ENCODE measurements around the gene HYDIN. TPM values are rescaled to one million over a fixed set of nuclear protein-coding genes. Genes with fewer than 3 reads are reported as not detected.

The HYDIN gene
- total RNA-seq, 1 experiment from 2014 or later, result 0.35 TPM

GRCh38 chr16:70808371-70808770, 422.2 kb downstream of the HYDIN start:
- CTCF ChIA-PET, result interaction anchor here (0.6 to 0.9 kb wide), 3 partner anchors 26 to 549 kb away, joined by 3 read pairs; no protein-coding TSS in a partner anchor
- Mint-ChIP-seq H3K4me1 (ENCODE audit: insufficient read depth, unreplicated experiment) (peaks cover 17% of the 10 kb centered on the region), H3K36me3 (ENCODE audit: insufficient read depth, unreplicated experiment) (no peaks in the 10 kb centered on the region), H3K27ac (ENCODE audit: low read depth, unreplicated experiment) (no peak overlapping the region), H3K9me3 (ENCODE audit: unreplicated experiment) (no peaks in the 10 kb centered on the region), H3K27me3 (ENCODE audit: insufficient read depth, unreplicated experiment) (no peaks in the 10 kb centered on the region), H3K4me3 (ENCODE audit: unreplicated experiment) (no peak overlapping the region)
- no TSS peak for BruUV-seq (replicated peaks)
- POLR2A ChIA-PET, result interaction anchor here (1.7 kb wide), 1 partner anchor 7 kb away, joined by 10 read pairs; the partner anchor contains the start of gene VAC14
- intact Hi-C loops (cut with micrococcal nuclease), result no loop called here
- peak; percentile 5 for TF ChIP-seq CTCF (IDR thresholded peaks at IDR 0.05; ENCODE audit: unreplicated experiment)
- DNase-seq (ENCODE audit: unreplicated experiment), result no peak

- no TSS peak for BruUV-seq (replicated peaks)
- intact Hi-C loops (cut with micrococcal nuclease), result no loop called here
- H3K9me3 Mint-ChIP-seq (ENCODE audit: unreplicated experiment), result no peaks in the 10 kb centered on the region
- no peaks in the 10 kb centered on the region for H3K36me3 Mint-ChIP-seq (ENCODE audit: insufficient read depth, unreplicated experiment)
- no peak overlapping the region for H3K4me3 Mint-ChIP-seq (ENCODE audit: unreplicated experiment)
- H3K4me1 Mint-ChIP-seq (ENCODE audit: insufficient read depth, unreplicated experiment), result peaks cover 20% of the 10 kb centered on the region
- no peaks in the 10 kb centered on the region for H3K27me3 Mint-ChIP-seq (ENCODE audit: insufficient read depth, unreplicated experiment)
- POLR2A ChIA-PET, result no interaction called here
- TF ChIP-seq CTCF (IDR thresholded peaks at IDR 0.05; ENCODE audit: unreplicated experiment), result no peak
- peak; percentile 24 for DNase-seq (ENCODE audit: unreplicated experiment)
- CTCF ChIA-PET, result no interaction called here
- no peak overlapping the region for H3K27ac Mint-ChIP-seq (ENCODE audit: low read depth, unreplicated experiment)
Measured at GRCh38 chr16:70805787-70806186, 424.7 kb downstream of the HYDIN start.

GRCh38 chr16:70805380-70805779, 425.1 kb downstream of the HYDIN start:
- ChIA-PET POLR2A (interaction anchor here (1.0 kb wide), 2 partner anchors 105 to 520 kb away, joined by 3 read pairs; no protein-coding TSS in a partner anchor), CTCF (no interaction called here)
- H3K27me3 Mint-ChIP-seq (ENCODE audit: insufficient read depth, unreplicated experiment), result no peaks in the 10 kb centered on the region
- peak overlapping the region; percentile 97 for H3K27ac Mint-ChIP-seq (ENCODE audit: low read depth, unreplicated experiment)
- intact Hi-C loops (cut with micrococcal nuclease), result no loop called here
- DNase-seq (ENCODE audit: unreplicated experiment), result no peak
- H3K4me3 Mint-ChIP-seq (ENCODE audit: unreplicated experiment), result no peak overlapping the region
- TF ChIP-seq CTCF (IDR thresholded peaks at IDR 0.05; ENCODE audit: unreplicated experiment), result no peak
- BruUV-seq (replicated peaks), result no TSS peak
- no peaks in the 10 kb centered on the region for H3K36me3 Mint-ChIP-seq (ENCODE audit: insufficient read depth, unreplicated experiment)
- peaks cover 21% of the 10 kb centered on the region for H3K4me1 Mint-ChIP-seq (ENCODE audit: insufficient read depth, unreplicated experiment)
- H3K9me3 Mint-ChIP-seq (ENCODE audit: unreplicated experiment), result no peaks in the 10 kb centered on the region

GRCh38 chr16:70804734-70805169, 425.8 kb downstream of the HYDIN start:
- intact Hi-C loops (cut with micrococcal nuclease), result no loop called here
- ChIA-PET CTCF (interaction anchor here (0.7 to 1.7 kb wide), 2 partner anchors 33 to 37 kb away, joined by 3 to 6 read pairs; no protein-coding TSS in a partner anchor), POLR2A (interaction anchor here (0.7 to 1.6 kb wide), 6 partner anchors 26 to 1625 kb away, joined by 3 to 5 read pairs (median 3); partner anchors contain the start of gene ZNF23)

More at GRCh38 chr16:70804734-70805169, 425.8 kb downstream of the HYDIN start:
- Mint-ChIP-seq H3K4me1 (ENCODE audit: insufficient read depth, unreplicated experiment) (peaks cover 24% of the 10 kb centered on the region), H3K27me3 (ENCODE audit: insufficient read depth, unreplicated experiment) (no peaks in the 10 kb centered on the region), H3K36me3 (ENCODE audit: insufficient read depth, unreplicated experiment) (no peaks in the 10 kb centered on the region), H3K27ac (ENCODE audit: low read depth, unreplicated experiment) (peak overlapping the region; percentile 97), H3K4me3 (ENCODE audit: unreplicated experiment) (peak overlapping the region; percentile 68), H3K9me3 (ENCODE audit: unreplicated experiment) (no peaks in the 10 kb centered on the region)
- no peak for DNase-seq (ENCODE audit: unreplicated experiment)
- BruUV-seq (replicated peaks), result TSS peak; percentile 89
- TF ChIP-seq CTCF (IDR thresholded peaks at IDR 0.05; ENCODE audit: unreplicated experiment), result no peak
